GM12878 (cell line): ENCODE measurements around the gene NDUFA11. TPM values are rescaled to one million over a fixed set of nuclear protein-coding genes. Genes with fewer than 3 reads are reported as not detected.

Experiments
- ATAC-seq: fragments of 200-7000 bp; cut with Tn5 transposase; 3 replicates; pipeline ENCODE4 v1.9.1; 2020; ENCODE audit warnings: mild to moderate bottlenecking, moderate library complexity
- BruUV-seq: library from RNA; stranded (reverse); fragments of 400-500 nt; replicated peaks from 2 replicates; lab custom pipeline; 2021; lab: Mats Ljungman, UMichigan
- CTCF ChIA-PET: fragments of 300-600 bp; sonication (Branson Sonifier 250); formaldehyde crosslinking; extraction: SDS; loops from one replicate; lab custom pipeline; 2021; ENCODE audit warnings: inconsistent platforms; lab: Yijun Ruan, JAX
- POLR2A ChIA-PET: fragments of 350-600 bp; formaldehyde crosslinking; extraction: SDS; loops from one replicate; lab custom pipeline; 2021; ENCODE audit warnings: inconsistent platforms; lab: Charles Lee
- RAD21 ChIA-PET: fragments of 300-600 bp; sonication (Branson Sonifier 250); formaldehyde crosslinking; loops from one replicate; lab custom pipeline; 2023; ENCODE audit warnings: antibody characterized with exemption; ENCODE audit not compliant: unreplicated experiment; lab: Charles Lee
- SMC1A ChIA-PET: fragments of 300-600 bp; sonication (Branson Sonifier 250); formaldehyde crosslinking; loops from one replicate; lab custom pipeline; 2023; ENCODE audit not compliant: unreplicated experiment, uncharacterized antibody; lab: Charles Lee
- DNase-seq: peaks from one replicate; pipeline ENCODE4 v3.0.0-alpha.2; 2011; ENCODE audit warnings: low read depth, low spot score
- FAIRE-seq: peaks from 3 replicates; lab custom pipeline; 2011; peaks lifted over from hg19 to GRCh38; lab: Jason Lieb, UNC
- H2AFZ ChIP-seq: 2 replicates; pipeline ENCODE4 v1.6.0; 2011; ENCODE audit warnings: low read depth, low read length, control low read depth; ENCODE audit not compliant: control insufficient read depth
- H3K27ac ChIP-seq: 2 replicates; pipeline ENCODE4 v1.5.1; 2011; ENCODE audit warnings: control low read depth; ENCODE audit not compliant: control insufficient read depth, insufficient read depth
- H3K27me3 ChIP-seq, 2 experiments: replicated peaks in 1 of 2; 2 replicates each; pipeline versions ENCODE4 v1.6.0 to v1.6.1; 2011; ENCODE audit warnings: low read length in 1 of 2; ENCODE audit not compliant: control insufficient read depth in 2 of 2, insufficient read depth in 2 of 2
- H3K36me3 ChIP-seq, 2 experiments: 2 replicates each; pipeline ENCODE4 v1.5.1; 2011; ENCODE audit warnings: low read length in 1 of 2; ENCODE audit not compliant: control insufficient read depth in 2 of 2, insufficient read depth in 2 of 2
- H3K4me1 ChIP-seq: 2 replicates; pipeline ENCODE4 v1.6.1; 2011; ENCODE audit warnings: mild to moderate bottlenecking, low read length, moderate library complexity, mixed read lengths; ENCODE audit not compliant: control insufficient read depth, insufficient read depth
- H3K4me2 ChIP-seq: 2 replicates; pipeline ENCODE4 v1.6.0; 2011; ENCODE audit warnings: control low read depth; ENCODE audit not compliant: control insufficient read depth, insufficient read depth
- H3K4me3 ChIP-seq: fragments of 200-600 bp; sonication (generic); 2 replicates; pipeline ENCODE4 v1.5.1; 2016
- H3K79me2 ChIP-seq: 2 replicates; pipeline ENCODE4 v1.6.0; 2011; ENCODE audit warnings: low read length; ENCODE audit not compliant: control insufficient read depth, insufficient read depth
- H3K9ac ChIP-seq: 2 replicates; pipeline ENCODE4 v1.8.0; 2011; ENCODE audit warnings: low read length, control low read depth, mixed read lengths; ENCODE audit not compliant: control insufficient read depth, insufficient read depth
- H3K9me3 ChIP-seq: replicated peaks from 3 replicates; pipeline ENCODE4 v1.5.1; 2011; ENCODE audit warnings: mild to moderate bottlenecking, low read length; ENCODE audit not compliant: control insufficient read depth, insufficient read depth
- H4K20me1 ChIP-seq: 2 replicates; pipeline ENCODE4 v1.6.0; 2011; ENCODE audit not compliant: control insufficient read depth, insufficient read depth
- CBX3 ChIP-seq: fragments of 200-600 bp; sonication (generic); IDR thresholded peaks from 2 replicates; pipeline ENCODE4 v1.6.1; 2016; ENCODE audit warnings: low read depth, borderline replicate concordance
- CBX5 ChIP-seq: sonication (generic); IDR thresholded peaks from 2 replicates; pipeline ENCODE4 v1.6.1; 2016; ENCODE audit warnings: low read depth, moderate library complexity, mild to moderate bottlenecking, inconsistent platforms
- FOXM1 ChIP-seq: IDR thresholded peaks from 2 replicates; pipeline ENCODE4 v1.6.1; 2012; ENCODE audit warnings: low read depth, mild to moderate bottlenecking, inconsistent platforms, low read length, moderate library complexity
- GABPA ChIP-seq: IDR thresholded peaks from 2 replicates; pipeline ENCODE4 v1.6.1; 2014; ENCODE audit warnings: antibody characterized with exemption, low read depth, mild to moderate bottlenecking, inconsistent platforms
- JUND ChIP-seq: IDR thresholded peaks from 2 replicates; pipeline ENCODE4 v1.6.1; 2012; ENCODE audit warnings: low read depth, mild to moderate bottlenecking, low read length, improper control_type of control experiment, moderate library complexity
- MXI1 ChIP-seq: fragments of 150-350 bp; IDR thresholded peaks from 2 replicates; pipeline ENCODE4 v1.6.1; 2011; ENCODE audit warnings: low read depth, mild to moderate bottlenecking, inconsistent platforms, low read length, improper control_type of control experiment
- PML ChIP-seq: IDR thresholded peaks from 2 replicates; pipeline ENCODE4 v1.6.1; 2012; ENCODE audit warnings: low read length, inconsistent platforms
- SRF ChIP-seq, 2 experiments: IDR thresholded peaks; 2 replicates each; pipeline ENCODE4 v1.6.1; 2011; ENCODE audit warnings: low read depth in 2 of 2, low read length in 2 of 2, mild to moderate bottlenecking in 1 of 2, moderate library complexity in 1 of 2
- STAT1 ChIP-seq: fragments of 450-650 bp; conservative IDR thresholded peaks from 2 replicates; pipeline ENCODE4 v1.6.1; 2014; ENCODE audit warnings: antibody characterized with exemption, mild to moderate bottlenecking
- TAF1 ChIP-seq: IDR thresholded peaks from 2 replicates; pipeline ENCODE4 v1.6.1; 2011; ENCODE audit warnings: mild to moderate bottlenecking, low read depth, low read length, borderline replicate concordance
- TARDBP ChIP-seq: IDR thresholded peaks from 2 replicates; pipeline ENCODE4 v1.6.1; 2016; ENCODE audit warnings: borderline replicate concordance
- ZBED1 ChIP-seq: IDR thresholded peaks from 2 replicates; pipeline ENCODE4 v1.6.1; 2016; ENCODE audit warnings: borderline replicate concordance
- ZSCAN29 ChIP-seq: fragments of 450-650 bp; IDR thresholded peaks from 2 replicates; pipeline ENCODE4 v1.6.1; 2017; ENCODE audit warnings: mild to moderate bottlenecking, moderate library complexity
- WGBS: methylation state at CpG from one replicate; pipeline ENCODE4 v1.1.6; 2016; ENCODE audit warnings: low lambda C conversion rate; ENCODE audit not compliant: insufficient replicate concordance, insufficient coverage; ENCODE audit errors: missing lambda C conversion rate; 5-methylcytosine and 5-hydroxymethylcytosine counted together
- in situ Hi-C: fragments of 300-500 bp; cut with MboI; formaldehyde crosslinking; loops from 9 replicates; pipeline ENCODE4 v1.14.3; 2018; ENCODE audit warnings: mixed read lengths
- intact Hi-C: fragments of 100-400 bp; cut with micrococcal nuclease; formaldehyde crosslinking; loops from one replicate; pipeline ENCODE4 v1.14.2; 2022; ENCODE audit not compliant: unreplicated experiment
- polyA plus RNA-seq, 11 experiments: library from polyadenylated mRNA; depleted of rRNA in 4 of 11; unstranded in 6 of 11; stranded (reverse) in 5 of 11; fragments of >200 nt; fragmentation: Nextera tagmentation in 4 of 11; fragmentation: Illumina TruSeq in 1 of 11; extraction: Ambion mirVana in 4 of 11; extraction: Trizol in 1 of 11; gene quantifications; 1 replicate in 1 of 11; 2 replicates in 10 of 11; pipeline versions ENCODE4 v1.2.1 to v1.2.3, GENCODE V29; 2011 to 2016; ENCODE audit warnings: inconsistent platforms in 2 of 11, missing spikeins in 2 of 11, low read depth in 1 of 11
- total RNA-seq, 4 experiments: library from RNA; depleted of rRNA in 3 of 4; stranded (reverse); fragments of >200 nt in 3 of 4; fragmentation: Illumina TruSeq in 1 of 4; extraction: Trizol in 1 of 4; gene quantifications; 2 replicates each; pipeline versions ENCODE4 v1.2.1 to v1.2.3, GENCODE V29; 2013 to 2021
- TF ChIP-seq, protein P1 (sequence below): fragments of 450-650 bp; formaldehyde crosslinking; IDR thresholded peaks from 2 replicates; pipeline ENCODE4 v1.4.0; 2022; ENCODE audit warnings: mild to moderate bottlenecking, moderate library complexity
- TF ChIP-seq, protein P2 (sequence below): IDR thresholded peaks from 2 replicates; pipeline ENCODE4 v1.6.1; 2012; ENCODE audit warnings: low read length, inconsistent platforms
- TF ChIP-seq, protein P3 (sequence below): fragments of 450-650 bp; formaldehyde crosslinking; IDR thresholded peaks from 2 replicates; pipeline ENCODE4 v1.4.0; 2020; ENCODE audit warnings: mild to moderate bottlenecking, moderate library complexity

The NDUFA11 gene
- total and polyA plus RNA-seq, 10 of the 15 experiments (the other 5 are each of a cell fraction or from before 2014, with no cell fraction given): 108 to 600 (median 289) TPM

- TF ChIP-seq STAT1: no peak
- TF ChIP-seq ZBED1: no peak
- TF ChIP-seq, protein P1, sequence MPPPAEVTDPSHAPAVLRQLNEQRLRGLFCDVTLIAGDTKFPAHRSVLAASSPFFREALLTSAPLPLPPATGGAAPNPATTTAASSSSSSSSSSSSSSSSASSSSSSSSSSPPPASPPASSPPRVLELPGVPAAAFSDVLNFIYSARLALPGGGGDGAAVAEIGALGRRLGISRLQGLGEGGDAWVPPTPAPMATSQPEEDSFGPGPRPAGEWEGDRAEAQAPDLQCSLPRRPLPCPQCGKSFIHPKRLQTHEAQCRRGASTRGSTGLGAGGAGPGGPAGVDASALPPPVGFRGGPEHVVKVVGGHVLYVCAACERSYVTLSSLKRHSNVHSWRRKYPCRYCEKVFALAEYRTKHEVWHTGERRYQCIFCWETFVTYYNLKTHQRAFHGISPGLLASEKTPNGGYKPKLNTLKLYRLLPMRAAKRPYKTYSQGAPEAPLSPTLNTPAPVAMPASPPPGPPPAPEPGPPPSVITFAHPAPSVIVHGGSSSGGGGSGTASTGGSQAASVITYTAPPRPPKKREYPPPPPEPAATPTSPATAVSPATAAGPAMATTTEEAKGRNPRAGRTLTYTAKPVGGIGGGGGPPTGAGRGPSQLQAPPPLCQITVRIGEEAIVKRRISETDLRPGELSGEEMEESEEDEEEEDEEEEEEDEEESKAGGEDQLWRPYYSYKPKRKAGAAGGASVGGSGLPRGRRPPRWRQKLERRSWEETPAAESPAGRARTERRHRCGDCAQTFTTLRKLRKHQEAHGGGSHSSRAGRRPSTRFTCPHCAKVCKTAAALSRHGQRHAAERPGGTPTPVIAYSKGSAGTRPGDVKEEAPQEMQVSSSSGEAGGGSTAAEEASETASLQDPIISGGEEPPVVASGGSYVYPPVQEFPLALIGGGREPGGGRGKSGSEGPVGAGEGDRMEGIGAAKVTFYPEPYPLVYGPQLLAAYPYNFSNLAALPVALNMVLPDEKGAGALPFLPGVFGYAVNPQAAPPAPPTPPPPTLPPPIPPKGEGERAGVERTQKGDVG (CRISPR knock-in tag): no peak
Measured at GRCh38 chr19:5895890-5896289, 7.7 kb downstream of the NDUFA11 start (continued).

DNA sequence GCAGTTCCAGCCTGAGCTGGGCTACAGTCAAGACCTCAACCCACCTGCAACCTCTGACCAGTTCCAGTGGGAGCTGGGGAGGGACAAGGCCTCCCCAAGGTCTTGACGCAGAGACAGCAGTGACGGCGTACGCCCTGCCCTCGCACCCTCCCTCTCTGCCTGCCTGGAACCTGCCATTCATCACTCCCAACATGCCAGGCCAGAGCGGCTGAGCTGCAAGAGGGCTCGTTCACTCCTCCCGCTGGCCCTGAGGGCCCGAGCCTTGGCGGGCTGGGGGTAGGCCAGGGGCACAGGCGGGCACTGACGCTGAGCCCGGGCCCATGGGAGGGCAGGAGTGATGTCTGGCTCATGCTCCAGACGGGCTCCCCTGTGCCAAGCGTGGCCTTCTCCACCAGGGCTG is 8.2 kb downstream of the NDUFA11 start:
- ATAC-seq (no peak), FAIRE-seq (no peak), DNase-seq (no peak)
- Histone ChIP-seq H3K27ac (no peak overlapping the region), H3K9me3 (no peaks in the 10 kb centered on the region), H3K36me3 (peaks cover 8 to 13% of the 10 kb centered on the region in 2 experiments; a peak in 3 of 4 replicates), H3K79me2 (peaks cover 9% of the 10 kb centered on the region), H3K4me3 (no peak overlapping the region), H2AFZ (no peak overlapping the region), H3K4me2 (no peak overlapping the region), H4K20me1 (peaks cover 6% of the 10 kb centered on the region), H3K9ac (no peak overlapping the region), H3K4me1 (no peaks in the 10 kb centered on the region; the same call in 1 of the 2 replicates), H3K27me3 (no peaks in the 10 kb centered on the region)
- CTCF ChIA-PET: no interaction called here
- intact Hi-C loops (no loop called here), in situ Hi-C loops (no loop called here)
- POLR2A ChIA-PET: no interaction called here
- RAD21 ChIA-PET: no interaction called here
- 88% methylated on average over 15 of the region's 15 CpGs for WGBS
- no TSS peak for BruUV-seq
- SMC1A ChIA-PET: no interaction called here
- TF ChIP-seq CBX5 (no peak), TARDBP (no peak), GABPA (no peak), FOXM1 (no peak), SRF (IDR thresholded peaks at IDR 0.05; ENCODE audit: low read depth in 2 of 2, low read length in 2 of 2) (no peak), ZSCAN29 (no peak), TAF1 (no peak), CBX3 (no peak), JUND (no peak), PML (no peak), MXI1 (no peak)
- TF ChIP-seq, protein P2, sequence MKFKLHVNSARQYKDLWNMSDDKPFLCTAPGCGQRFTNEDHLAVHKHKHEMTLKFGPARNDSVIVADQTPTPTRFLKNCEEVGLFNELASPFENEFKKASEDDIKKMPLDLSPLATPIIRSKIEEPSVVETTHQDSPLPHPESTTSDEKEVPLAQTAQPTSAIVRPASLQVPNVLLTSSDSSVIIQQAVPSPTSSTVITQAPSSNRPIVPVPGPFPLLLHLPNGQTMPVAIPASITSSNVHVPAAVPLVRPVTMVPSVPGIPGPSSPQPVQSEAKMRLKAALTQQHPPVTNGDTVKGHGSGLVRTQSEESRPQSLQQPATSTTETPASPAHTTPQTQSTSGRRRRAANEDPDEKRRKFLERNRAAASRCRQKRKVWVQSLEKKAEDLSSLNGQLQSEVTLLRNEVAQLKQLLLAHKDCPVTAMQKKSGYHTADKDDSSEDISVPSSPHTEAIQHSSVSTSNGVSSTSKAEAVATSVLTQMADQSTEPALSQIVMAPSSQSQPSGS: no peak
- TF ChIP-seq, protein P3, sequence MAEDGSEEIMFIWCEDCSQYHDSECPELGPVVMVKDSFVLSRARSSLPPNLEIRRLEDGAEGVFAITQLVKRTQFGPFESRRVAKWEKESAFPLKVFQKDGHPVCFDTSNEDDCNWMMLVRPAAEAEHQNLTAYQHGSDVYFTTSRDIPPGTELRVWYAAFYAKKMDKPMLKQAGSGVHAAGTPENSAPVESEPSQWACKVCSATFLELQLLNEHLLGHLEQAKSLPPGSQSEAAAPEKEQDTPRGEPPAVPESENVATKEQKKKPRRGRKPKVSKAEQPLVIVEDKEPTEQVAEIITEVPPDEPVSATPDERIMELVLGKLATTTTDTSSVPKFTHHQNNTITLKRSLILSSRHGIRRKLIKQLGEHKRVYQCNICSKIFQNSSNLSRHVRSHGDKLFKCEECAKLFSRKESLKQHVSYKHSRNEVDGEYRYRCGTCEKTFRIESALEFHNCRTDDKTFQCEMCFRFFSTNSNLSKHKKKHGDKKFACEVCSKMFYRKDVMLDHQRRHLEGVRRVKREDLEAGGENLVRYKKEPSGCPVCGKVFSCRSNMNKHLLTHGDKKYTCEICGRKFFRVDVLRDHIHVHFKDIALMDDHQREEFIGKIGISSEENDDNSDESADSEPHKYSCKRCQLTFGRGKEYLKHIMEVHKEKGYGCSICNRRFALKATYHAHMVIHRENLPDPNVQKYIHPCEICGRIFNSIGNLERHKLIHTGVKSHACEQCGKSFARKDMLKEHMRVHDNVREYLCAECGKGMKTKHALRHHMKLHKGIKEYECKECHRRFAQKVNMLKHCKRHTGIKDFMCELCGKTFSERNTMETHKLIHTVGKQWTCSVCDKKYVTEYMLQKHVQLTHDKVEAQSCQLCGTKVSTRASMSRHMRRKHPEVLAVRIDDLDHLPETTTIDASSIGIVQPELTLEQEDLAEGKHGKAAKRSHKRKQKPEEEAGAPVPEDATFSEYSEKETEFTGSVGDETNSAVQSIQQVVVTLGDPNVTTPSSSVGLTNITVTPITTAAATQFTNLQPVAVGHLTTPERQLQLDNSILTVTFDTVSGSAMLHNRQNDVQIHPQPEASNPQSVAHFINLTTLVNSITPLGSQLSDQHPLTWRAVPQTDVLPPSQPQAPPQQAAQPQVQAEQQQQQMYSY (CRISPR knock-in tag): no peak
